HFFc6 (cell line): Measurements from ENCODE around the gene NEK2. TPM values are rescaled to one million over a fixed set of nuclear protein-coding genes. Genes with fewer than 3 reads are reported as not detected.

Experiments used
- DNase-seq: peaks from one replicate; pipeline ENCODE4 v3.0.0-alpha.2; 2018
- H3K27ac Mint-ChIP-seq: 2 replicates; pipeline ENCODE4 v1.8.0; 2020; ENCODE audit warnings: mild to moderate bottlenecking, mixed read lengths
- H3K27me3 Mint-ChIP-seq: 2 replicates; pipeline ENCODE4 v1.8.0; 2021; ENCODE audit warnings: mild to moderate bottlenecking, moderate library complexity, mixed read lengths; ENCODE audit not compliant: insufficient read depth
- H3K36me3 Mint-ChIP-seq: 2 replicates; pipeline ENCODE4 v1.8.0; 2021; ENCODE audit warnings: low read depth, mixed read lengths
- H3K4me1 Mint-ChIP-seq: 2 replicates; pipeline ENCODE4 v1.8.0; 2020; ENCODE audit warnings: low read depth, mixed read lengths
- H3K4me3 Mint-ChIP-seq: 2 replicates; pipeline ENCODE4 v1.8.0; 2020; ENCODE audit warnings: mild to moderate bottlenecking, moderate library complexity, mixed read lengths
- H3K9me3 Mint-ChIP-seq: 2 replicates; pipeline ENCODE4 v1.8.0; 2020; ENCODE audit warnings: mild to moderate bottlenecking, mixed read lengths
- total RNA-seq, 6 experiments: library from RNA; stranded (reverse); fragmentation: NEBNext Ultra II Directional; extraction: Animal tissue kit (Norgen Biotek cat#: 25700); gene quantifications; 2 replicates in 1 of 6; 3 replicates in 5 of 6; pipeline ENCODE4 v1.2.3, GENCODE V29; 2021
- TF ChIP-seq, protein P1 (sequence below): fragments of 200-600 bp; sonication (generic); IDR thresholded peaks from 2 replicates; pipeline ENCODE4 v1.5.0; 2021; ENCODE audit warnings: antibody characterized with exemption, mild to moderate bottlenecking

NEK2 gene
- total RNA-seq, 6 experiments from 2014 or later, result 10.2 to 28.6 (median 26.8) TPM

- DNase-seq, result no peak
- Mint-ChIP-seq H3K4me3 (no peak overlapping the region), H3K27me3 (peaks cover 41% of the 10 kb centered on the region), H3K27ac (no peak overlapping the region), H3K36me3 (no peaks in the 10 kb centered on the region), H3K9me3 (no peaks in the 10 kb centered on the region), H3K4me1 (peaks cover 13% of the 10 kb centered on the region; the same call in 1 of the 2 replicates)
- TF ChIP-seq, protein P1, sequence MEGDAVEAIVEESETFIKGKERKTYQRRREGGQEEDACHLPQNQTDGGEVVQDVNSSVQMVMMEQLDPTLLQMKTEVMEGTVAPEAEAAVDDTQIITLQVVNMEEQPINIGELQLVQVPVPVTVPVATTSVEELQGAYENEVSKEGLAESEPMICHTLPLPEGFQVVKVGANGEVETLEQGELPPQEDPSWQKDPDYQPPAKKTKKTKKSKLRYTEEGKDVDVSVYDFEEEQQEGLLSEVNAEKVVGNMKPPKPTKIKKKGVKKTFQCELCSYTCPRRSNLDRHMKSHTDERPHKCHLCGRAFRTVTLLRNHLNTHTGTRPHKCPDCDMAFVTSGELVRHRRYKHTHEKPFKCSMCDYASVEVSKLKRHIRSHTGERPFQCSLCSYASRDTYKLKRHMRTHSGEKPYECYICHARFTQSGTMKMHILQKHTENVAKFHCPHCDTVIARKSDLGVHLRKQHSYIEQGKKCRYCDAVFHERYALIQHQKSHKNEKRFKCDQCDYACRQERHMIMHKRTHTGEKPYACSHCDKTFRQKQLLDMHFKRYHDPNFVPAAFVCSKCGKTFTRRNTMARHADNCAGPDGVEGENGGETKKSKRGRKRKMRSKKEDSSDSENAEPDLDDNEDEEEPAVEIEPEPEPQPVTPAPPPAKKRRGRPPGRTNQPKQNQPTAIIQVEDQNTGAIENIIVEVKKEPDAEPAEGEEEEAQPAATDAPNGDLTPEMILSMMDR, result no peak
Observed at GRCh38 chr1:211688421-211688820, 13.0 kb upstream of the NEK2 start.

GRCh38 chr1:211687462-211688215 is 12.2 kb upstream of the NEK2 start:
- Mint-ChIP-seq H3K27ac (no peak overlapping the region), H3K4me1 (peaks cover 13% of the 10 kb centered on the region; the same call in 1 of the 2 replicates), H3K36me3 (no peaks in the 10 kb centered on the region), H3K4me3 (peak overlapping the region; percentile 60; the same call in 1 of the 2 replicates), H3K9me3 (no peaks in the 10 kb centered on the region), H3K27me3 (peaks cover 41% of the 10 kb centered on the region)
- TF ChIP-seq, protein P1, result no peak
- no peak for DNase-seq

DNA sequence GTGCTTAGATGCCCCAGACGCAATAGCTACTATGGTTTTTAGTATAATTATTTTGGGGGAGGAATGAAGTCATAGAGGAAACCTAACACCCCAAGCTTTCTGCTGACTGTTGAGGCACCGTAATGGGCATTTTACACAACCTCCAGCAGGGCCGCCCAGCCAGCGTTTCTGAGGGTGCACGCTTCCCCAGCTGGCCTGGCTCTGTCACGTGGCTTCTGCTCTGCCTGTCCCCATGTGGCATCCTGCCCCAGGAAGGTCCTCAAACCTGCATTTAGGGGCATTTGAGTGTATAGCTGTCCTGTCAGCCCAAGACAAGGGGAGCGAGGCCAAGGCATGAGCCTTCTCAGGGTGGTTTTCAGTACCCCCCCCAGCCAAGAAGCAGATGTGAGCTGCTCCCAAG is 10.4 kb upstream of the NEK2 start:
- no peak for DNase-seq
- TF ChIP-seq, protein P1, result no peak
- Mint-ChIP-seq H3K27ac (no peak overlapping the region), H3K4me1 (peaks cover 18% of the 10 kb centered on the region), H3K9me3 (no peaks in the 10 kb centered on the region), H3K36me3 (no peaks in the 10 kb centered on the region), H3K4me3 (no peak overlapping the region), H3K27me3 (peaks cover 40% of the 10 kb centered on the region)

GRCh38 chr1:211684791-211685190 is 9.4 kb upstream of the NEK2 start:
- no peak for DNase-seq
- Mint-ChIP-seq H3K36me3 (no peaks in the 10 kb centered on the region), H3K27ac (no peak overlapping the region), H3K27me3 (peaks cover 30% of the 10 kb centered on the region), H3K4me3 (no peak overlapping the region), H3K9me3 (no peaks in the 10 kb centered on the region), H3K4me1 (peaks cover 24% of the 10 kb centered on the region)
- TF ChIP-seq, protein P1, result no peak

DNA sequence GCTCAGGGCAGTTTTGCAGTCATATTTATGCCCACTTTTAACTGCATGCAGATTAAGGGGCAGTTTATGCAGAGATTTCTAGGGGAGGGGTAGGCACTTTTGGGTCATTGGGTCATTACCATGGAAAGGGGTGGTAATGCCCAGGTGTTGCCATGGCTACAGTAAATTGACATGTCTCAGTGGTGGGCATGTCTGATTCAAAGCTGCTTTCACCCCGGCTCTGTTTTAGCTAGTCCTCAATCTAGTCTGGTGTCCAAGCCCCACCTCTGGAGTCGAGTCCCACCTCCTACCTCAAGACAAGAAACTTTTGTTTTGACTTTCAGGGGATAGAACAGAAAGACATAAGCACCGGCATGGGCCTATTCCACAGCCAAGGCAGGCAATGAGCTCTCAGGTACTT is 8.9 kb upstream of the NEK2 start:
- DNase-seq, result no peak
- no peak overlapping the region for H3K27ac Mint-ChIP-seq
- H3K4me1 Mint-ChIP-seq, result peaks cover 24% of the 10 kb centered on the region
- H3K36me3 Mint-ChIP-seq, result no peaks in the 10 kb centered on the region
- H3K27me3 Mint-ChIP-seq, result peaks cover 29% of the 10 kb centered on the region
- H3K4me3 Mint-ChIP-seq, result no peak overlapping the region
- TF ChIP-seq, protein P1, result no peak
- H3K9me3 Mint-ChIP-seq, result no peaks in the 10 kb centered on the region
